ENCODE data around the gene KLHDC8B. TPM values are rescaled to one million over a fixed set of nuclear protein-coding genes. Genes with fewer than 3 reads are reported as not detected.

The KLHDC8B gene
- total RNA-seq, 1 experiment from 2014 or later, result 21.5 TPM

- TF ChIP-seq, protein P1, sequence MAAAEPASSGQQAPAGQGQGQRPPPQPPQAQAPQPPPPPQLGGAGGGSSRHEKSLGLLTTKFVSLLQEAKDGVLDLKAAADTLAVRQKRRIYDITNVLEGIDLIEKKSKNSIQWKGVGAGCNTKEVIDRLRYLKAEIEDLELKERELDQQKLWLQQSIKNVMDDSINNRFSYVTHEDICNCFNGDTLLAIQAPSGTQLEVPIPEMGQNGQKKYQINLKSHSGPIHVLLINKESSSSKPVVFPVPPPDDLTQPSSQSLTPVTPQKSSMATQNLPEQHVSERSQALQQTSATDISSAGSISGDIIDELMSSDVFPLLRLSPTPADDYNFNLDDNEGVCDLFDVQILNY (CRISPR knock-in tag; IDR thresholded peaks at IDR 0.05), result no peak
- no peak for TF ChIP-seq GTF2I (CRISPR knock-in tag; conservative IDR thresholded peaks at IDR 0.05)
- TF ChIP-seq NFE2L1 (CRISPR knock-in tag; IDR thresholded peaks at IDR 0.05), result no peak
- TF ChIP-seq ZNF121 (CRISPR knock-in tag; IDR thresholded peaks at IDR 0.05), result no peak
- TF ChIP-seq NR3C1 (CRISPR knock-in tag; conservative IDR thresholded peaks at IDR 0.05; ENCODE audit: low read depth), result no peak
- TF ChIP-seq CREM (CRISPR knock-in tag; IDR thresholded peaks at IDR 0.05), result no peak
- no peak for TF ChIP-seq RELA (CRISPR knock-in tag; IDR thresholded peaks at IDR 0.05; ENCODE audit: borderline replicate concordance)
- TF ChIP-seq NR1H2 (CRISPR knock-in tag; IDR thresholded peaks at IDR 0.05), result no peak
These were observed 35.9 kb upstream of the KLHDC8B start (continued) for GRCh38 chr3:49135499-49135898.

- peaks cover 51% of the 10 kb centered on the region for H3K27me3 Mint-ChIP-seq (ENCODE audit: low read depth)
- no peak for DNase-seq (ENCODE audit: low spot score)
- no peaks in the 10 kb centered on the region for H3K4me1 Mint-ChIP-seq
- peaks cover 34% of the 10 kb centered on the region for H3K9me3 Mint-ChIP-seq
- no peak for ATAC-seq
- TF ChIP-seq SMAD4 (CRISPR knock-in tag; IDR thresholded peaks at IDR 0.05) (no peak), NR1H2 (CRISPR knock-in tag; IDR thresholded peaks at IDR 0.05) (no peak), USF1 (CRISPR knock-in tag; IDR thresholded peaks at IDR 0.05) (no peak), STAT6 (CRISPR knock-in tag; conservative IDR thresholded peaks at IDR 0.05; ENCODE audit: low read depth) (no peak), PRDM15 (CRISPR knock-in tag; IDR thresholded peaks at IDR 0.05) (no peak), RORB (CRISPR knock-in tag; IDR thresholded peaks at IDR 0.05) (no peak), GTF2I (CRISPR knock-in tag; conservative IDR thresholded peaks at IDR 0.05) (no peak), GABPB1 (CRISPR knock-in tag; IDR thresholded peaks at IDR 0.05) (no peak), ATF3 (CRISPR knock-in tag; conservative IDR thresholded peaks at IDR 0.05) (no peak), TEAD1 (CRISPR knock-in tag; IDR thresholded peaks at IDR 0.05) (no peak), TCF7 (CRISPR knock-in tag; IDR thresholded peaks at IDR 0.05; ENCODE audit: low read depth) (no peak), FOXK1 (CRISPR knock-in tag; IDR thresholded peaks at IDR 0.05) (no peak), CREM (CRISPR knock-in tag; IDR thresholded peaks at IDR 0.05) (no peak), GRHL2 (CRISPR knock-in tag; IDR thresholded peaks at IDR 0.05; ENCODE audit: insufficient replicate concordance, severe bottlenecking) (no peak), FOXP1 (CRISPR knock-in tag; IDR thresholded peaks at IDR 0.05; ENCODE audit: borderline replicate concordance) (no peak), NFE2L1 (CRISPR knock-in tag; IDR thresholded peaks at IDR 0.05) (no peak), JUN (CRISPR knock-in tag; IDR thresholded peaks at IDR 0.05) (no peak)
- TF ChIP-seq, protein P2, sequence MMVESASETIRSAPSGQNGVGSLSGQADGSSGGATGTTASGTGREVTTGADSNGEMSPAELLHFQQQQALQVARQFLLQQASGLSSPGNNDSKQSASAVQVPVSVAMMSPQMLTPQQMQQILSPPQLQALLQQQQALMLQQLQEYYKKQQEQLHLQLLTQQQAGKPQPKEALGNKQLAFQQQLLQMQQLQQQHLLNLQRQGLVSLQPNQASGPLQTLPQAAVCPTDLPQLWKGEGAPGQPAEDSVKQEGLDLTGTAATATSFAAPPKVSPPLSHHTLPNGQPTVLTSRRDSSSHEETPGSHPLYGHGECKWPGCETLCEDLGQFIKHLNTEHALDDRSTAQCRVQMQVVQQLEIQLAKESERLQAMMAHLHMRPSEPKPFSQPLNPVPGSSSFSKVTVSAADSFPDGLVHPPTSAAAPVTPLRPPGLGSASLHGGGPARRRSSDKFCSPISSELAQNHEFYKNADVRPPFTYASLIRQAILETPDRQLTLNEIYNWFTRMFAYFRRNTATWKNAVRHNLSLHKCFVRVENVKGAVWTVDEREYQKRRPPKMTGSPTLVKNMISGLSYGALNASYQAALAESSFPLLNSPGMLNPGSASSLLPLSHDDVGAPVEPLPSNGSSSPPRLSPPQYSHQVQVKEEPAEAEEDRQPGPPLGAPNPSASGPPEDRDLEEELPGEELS (CRISPR knock-in tag; IDR thresholded peaks at IDR 0.05), result no peak
- TF ChIP-seq, protein P3, sequence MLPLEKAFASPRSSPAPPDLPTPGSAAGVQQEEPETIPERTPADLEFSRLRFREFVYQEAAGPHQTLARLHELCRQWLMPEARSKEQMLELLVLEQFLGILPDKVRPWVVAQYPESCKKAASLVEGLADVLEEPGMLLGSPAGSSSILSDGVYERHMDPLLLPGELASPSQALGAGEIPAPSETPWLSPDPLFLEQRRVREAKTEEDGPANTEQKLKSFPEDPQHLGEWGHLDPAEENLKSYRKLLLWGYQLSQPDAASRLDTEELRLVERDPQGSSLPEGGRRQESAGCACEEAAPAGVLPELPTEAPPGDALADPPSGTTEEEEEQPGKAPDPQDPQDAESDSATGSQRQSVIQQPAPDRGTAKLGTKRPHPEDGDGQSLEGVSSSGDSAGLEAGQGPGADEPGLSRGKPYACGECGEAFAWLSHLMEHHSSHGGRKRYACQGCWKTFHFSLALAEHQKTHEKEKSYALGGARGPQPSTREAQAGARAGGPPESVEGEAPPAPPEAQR (CRISPR knock-in tag; IDR thresholded peaks at IDR 0.05), result no peak
- TF ChIP-seq, protein P4, sequence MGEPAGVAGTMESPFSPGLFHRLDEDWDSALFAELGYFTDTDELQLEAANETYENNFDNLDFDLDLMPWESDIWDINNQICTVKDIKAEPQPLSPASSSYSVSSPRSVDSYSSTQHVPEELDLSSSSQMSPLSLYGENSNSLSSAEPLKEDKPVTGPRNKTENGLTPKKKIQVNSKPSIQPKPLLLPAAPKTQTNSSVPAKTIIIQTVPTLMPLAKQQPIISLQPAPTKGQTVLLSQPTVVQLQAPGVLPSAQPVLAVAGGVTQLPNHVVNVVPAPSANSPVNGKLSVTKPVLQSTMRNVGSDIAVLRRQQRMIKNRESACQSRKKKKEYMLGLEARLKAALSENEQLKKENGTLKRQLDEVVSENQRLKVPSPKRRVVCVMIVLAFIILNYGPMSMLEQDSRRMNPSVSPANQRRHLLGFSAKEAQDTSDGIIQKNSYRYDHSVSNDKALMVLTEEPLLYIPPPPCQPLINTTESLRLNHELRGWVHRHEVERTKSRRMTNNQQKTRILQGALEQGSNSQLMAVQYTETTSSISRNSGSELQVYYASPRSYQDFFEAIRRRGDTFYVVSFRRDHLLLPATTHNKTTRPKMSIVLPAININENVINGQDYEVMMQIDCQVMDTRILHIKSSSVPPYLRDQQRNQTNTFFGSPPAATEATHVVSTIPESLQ (CRISPR knock-in tag; IDR thresholded peaks at IDR 0.05), result no peak
- H3K27ac Mint-ChIP-seq, result no peak overlapping the region
- peaks cover 22% of the 10 kb centered on the region for H3K36me3 Mint-ChIP-seq
- H3K4me3 Mint-ChIP-seq, result no peak overlapping the region
- ChIA-PET CTCF (no interaction called here), POLR2A (no interaction called here)
These were observed 31.3 kb upstream of the KLHDC8B start for GRCh38 chr3:49140080-49140479.
